Skeletal muscle cell (primary cell): Measurements from ENCODE around the gene PHF24.

Experiments
- DNase-seq: peaks from one replicate; pipeline ENCODE4 v3.0.0-alpha.2; 2010; ENCODE audit warnings: low read depth
- H3K4me3 ChIP-seq: 2 replicates; pipeline ENCODE4 v1.5.1; 2011; ENCODE audit warnings: low read depth, mild to moderate bottlenecking, control low read depth, low read length, moderate library complexity

PHF24 gene

GRCh38 chr9:34980181-34980761, 22.2 kb downstream of the PHF24 start:
- DNase-seq: no peak

GRCh38 chr9:34982361-34982760, 24.3 kb downstream of the PHF24 start:
- no peak overlapping the region for H3K4me3 ChIP-seq
- no peak for DNase-seq

More at GRCh38 chr9:34980181-34980761, 22.2 kb downstream of the PHF24 start:
- H3K4me3 ChIP-seq: no peak overlapping the region

GRCh38 chr9:34983209-34983608, 25.1 kb downstream of the PHF24 start:
- H3K4me3 ChIP-seq: no peak overlapping the region
- DNase-seq: no peak

GRCh38 chr9:34984049-34984448, 26.0 kb downstream of the PHF24 start:
- no peak for DNase-seq
- no peak overlapping the region for H3K4me3 ChIP-seq

GRCh38 chr9:34985311-34985899, 27.3 kb downstream of the PHF24 start:
- H3K4me3 ChIP-seq: no peak overlapping the region
- no peak for DNase-seq

- DNase-seq: no peak
- H3K4me3 ChIP-seq: no peak overlapping the region
Observed at GRCh38 chr9:34986540-34987047, 28.5 kb downstream of the PHF24 start.

GRCh38 chr9:34987160-34987901, 29.2 kb downstream of the PHF24 start:
- no peak overlapping the region for H3K4me3 ChIP-seq
- DNase-seq: no peak

- no peak for DNase-seq
- H3K4me3 ChIP-seq: peak overlapping the region; percentile 48
Observed at GRCh38 chr9:34988218-34989002, 30.3 kb downstream of the PHF24 start.

- H3K4me3 ChIP-seq: peak within 1 kb of the TSS; percentile 90
- DNase-seq: peak; percentile 99
Observed at GRCh38 chr9:34989003-34989945, 31.2 kb downstream of the PHF24 start, which contains the start of gene DNAJB5. Gene DNAJB5 (plus strand): TSS chr9:34989745. CDS start chr9:34990631, 886 bp downstream.

GRCh38 chr9:34989946-34990635, 32.0 kb downstream of the PHF24 start:
- H3K4me3 ChIP-seq: peak overlapping the region; percentile 90
- no peak for DNase-seq

GRCh38 chr9:34990908-34991606, 33.0 kb downstream of the PHF24 start:
- peak overlapping the region; percentile 90 for H3K4me3 ChIP-seq
- no peak for DNase-seq

GRCh38 chr9:34991607-34992375, 33.7 kb downstream of the PHF24 start:
- DNase-seq: no peak
- no peak overlapping the region for H3K4me3 ChIP-seq

- peak; percentile 85 for DNase-seq
- H3K4me3 ChIP-seq: no peak overlapping the region
Observed at GRCh38 chr9:34992376-34992951, 34.4 kb downstream of the PHF24 start.

- H3K4me3 ChIP-seq: no peak overlapping the region
- peak; percentile 69 for DNase-seq
Observed at GRCh38 chr9:34993502-34994259, 35.6 kb downstream of the PHF24 start.

- H3K4me3 ChIP-seq: no peak overlapping the region
- no peak for DNase-seq
Observed at GRCh38 chr9:34994260-34994899, 36.3 kb downstream of the PHF24 start.
